Measurements from ENCODE around the gene RPS2. TPM values are rescaled to one million over a fixed set of nuclear protein-coding genes. Genes with fewer than 3 reads are reported as not detected.

Gene RPS2
- total and polyA plus RNA-seq, 10 donors = 1,930 to 6,006 (median 2,352) TPM

- H3K9me3 ChIP-seq = no peaks in the 10 kb centered on the region
- H3K4me1 ChIP-seq = peaks cover 2 to 15% (median 10%) of the 10 kb centered on the region in 6 donors
- TF ChIP-seq POLR2AphosphoS5 (IDR thresholded peaks at IDR 0.05) (no peak), POLR2A (IDR thresholded peaks at IDR 0.05) (no peak), CTCF (IDR thresholded peaks at IDR 0.05 in 8 of 11, conservative IDR thresholded peaks at IDR 0.05 in 3 of 11) (no peak)
- DNase-seq = no peak
- H3K27me3 ChIP-seq (replicated peaks in 1 of 7) = no peaks in the 10 kb centered on the region
- no peak overlapping the region for H3K27ac ChIP-seq
- intact Hi-C loops (cut with DNase I; ENCODE audit: low total_unique reads) = no loop called here
- WGBS, 5 donors = 78 to 96% (median 87%) methylated on average over 5 to 9 of the region's 9 CpGs
- H3K36me3 ChIP-seq = no peaks in the 10 kb centered on the region
- H3K4me3 ChIP-seq = no peak overlapping the region
Measured at GRCh38 chr16:1947369-1947670, 17.3 kb downstream of the RPS2 start.

GRCh38 chr16:1946495-1947368 lies 17.9 kb downstream of the RPS2 start:
- WGBS, 5 donors = 78 to 91% (median 82%) methylated on average over 30 to 38 of the region's 38 CpGs
- H3K9me3 ChIP-seq = no peaks in the 10 kb centered on the region
- intact Hi-C loops (cut with DNase I; ENCODE audit: low total_unique reads) = no loop called here
- H3K36me3 ChIP-seq = no peaks in the 10 kb centered on the region
- peak; percentile 75 for DNase-seq
- H3K4me1 ChIP-seq = peaks cover 8 to 21% (median 16%) of the 10 kb centered on the region in 6 donors
- H3K27me3 ChIP-seq (replicated peaks in 1 of 7) = no peaks in the 10 kb centered on the region
- no peak overlapping the region for H3K27ac ChIP-seq
- no peak overlapping the region for H3K4me3 ChIP-seq
- TF ChIP-seq POLR2AphosphoS5 (IDR thresholded peaks at IDR 0.05) = no peak

GRCh38 chr16:1945559-1946391 lies 18.9 kb downstream of the RPS2 start:
- peak; percentile 72 for DNase-seq
- intact Hi-C loops (cut with DNase I; ENCODE audit: low total_unique reads) = no loop called here
- peaks cover 11 to 30% (median 24%) of the 10 kb centered on the region in 6 donors for H3K4me1 ChIP-seq
- H3K36me3 ChIP-seq = peaks cover 0 to 6% (median under 1%) of the 10 kb centered on the region in 6 donors
- H3K27ac ChIP-seq = no peak overlapping the region
- no peaks in the 10 kb centered on the region for H3K9me3 ChIP-seq
- H3K27me3 ChIP-seq (replicated peaks in 1 of 7) = no peaks in the 10 kb centered on the region
- H3K4me3 ChIP-seq = no peak overlapping the region
- TF ChIP-seq CTCF (IDR thresholded peaks at IDR 0.05 in 8 of 11, conservative IDR thresholded peaks at IDR 0.05 in 3 of 11) = no peak
- 83 to 91% (median 85%) methylated on average over 17 to 19 of the region's 19 CpGs for WGBS, 5 donors

- peaks cover 0 to 17% (median 9%) of the 10 kb centered on the region in 6 donors for H3K36me3 ChIP-seq
- H3K27me3 ChIP-seq (replicated peaks in 1 of 7) = no peaks in the 10 kb centered on the region
- peak; percentile 73 for DNase-seq
- peaks cover 11 to 41% (median 31%) of the 10 kb centered on the region in 6 donors for H3K4me1 ChIP-seq
- H3K4me3 ChIP-seq = no peak overlapping the region
- WGBS, 5 donors = 89 to 96% (median 92%) methylated on average over 21 of the region's 21 CpGs
- TF ChIP-seq POLR2A (IDR thresholded peaks at IDR 0.05) (no peak), CTCF (IDR thresholded peaks at IDR 0.05 in 8 of 11, conservative IDR thresholded peaks at IDR 0.05 in 3 of 11) (no peak), POLR2AphosphoS5 (IDR thresholded peaks at IDR 0.05) (no peak)
- H3K27ac ChIP-seq = no peak overlapping the region
- intact Hi-C loops (cut with DNase I; ENCODE audit: low total_unique reads) = no loop called here
- H3K9me3 ChIP-seq = no peaks in the 10 kb centered on the region
Measured at GRCh38 chr16:1944612-1945199, 19.9 kb downstream of the RPS2 start.
